ENCODE data around the gene ZNF385B. TPM values are rescaled to one million over a fixed set of nuclear protein-coding genes. Genes with fewer than 3 reads are reported as not detected.

The ZNF385B gene
- total RNA-seq, 1 donor from 2014 or later, result not detected

GRCh38 chr2:179562330-179562885 is 299.0 kb downstream of the ZNF385B start:
- Histone ChIP-seq H3K4me3 (ENCODE audit: low read depth, low read length) (no peak overlapping the region), H3K27me3 (ENCODE audit: control insufficient read depth, insufficient read depth, low read length) (no peaks in the 10 kb centered on the region), H3K36me3 (ENCODE audit: control insufficient read depth, insufficient read depth, low read length) (no peaks in the 10 kb centered on the region)
- TF ChIP-seq CTCF (IDR thresholded peaks at IDR 0.05; ENCODE audit: insufficient read depth, low read length, severe bottlenecking), result no peak
- FAIRE-seq, result no peak
- DNase-seq (ENCODE audit: low read depth), result no peak

DNA sequence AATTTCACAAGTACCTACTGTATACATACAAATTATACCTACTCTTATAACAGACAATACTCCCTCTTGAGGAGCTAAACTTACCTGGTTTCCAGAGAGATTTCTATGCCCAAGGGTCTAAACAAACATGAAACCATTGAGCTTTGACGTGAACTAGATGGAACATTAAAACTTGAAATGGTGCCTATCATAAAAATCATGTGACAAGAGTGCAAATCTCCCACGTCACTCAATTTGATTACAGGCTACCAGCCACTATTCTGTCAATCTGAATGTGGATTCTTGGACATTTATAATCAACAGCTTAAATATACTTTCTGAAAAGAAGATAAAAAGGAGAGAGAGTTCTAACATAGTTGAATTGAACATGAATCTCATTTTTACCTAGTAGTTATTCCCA is 299.7 kb downstream of the ZNF385B start:
- Histone ChIP-seq H3K36me3 (ENCODE audit: control insufficient read depth, insufficient read depth, low read length) (no peaks in the 10 kb centered on the region), H3K27me3 (ENCODE audit: control insufficient read depth, insufficient read depth, low read length) (no peaks in the 10 kb centered on the region), H3K4me3 (ENCODE audit: low read depth, low read length) (no peak overlapping the region)
- TF ChIP-seq CTCF (IDR thresholded peaks at IDR 0.05; ENCODE audit: insufficient read depth, low read length, severe bottlenecking), result no peak
- DNase-seq (ENCODE audit: low read depth) (no peak), FAIRE-seq (no peak)

GRCh38 chr2:179560257-179560735 is 301.1 kb downstream of the ZNF385B start:
- no peak for TF ChIP-seq CTCF (IDR thresholded peaks at IDR 0.05; ENCODE audit: insufficient read depth, low read length, severe bottlenecking)
- DNase-seq (ENCODE audit: low read depth) (no peak), FAIRE-seq (no peak)
- H3K4me3 ChIP-seq (ENCODE audit: low read depth, low read length), result no peak overlapping the region
- H3K27me3 ChIP-seq (ENCODE audit: control insufficient read depth, insufficient read depth, low read length), result no peaks in the 10 kb centered on the region
- no peaks in the 10 kb centered on the region for H3K36me3 ChIP-seq (ENCODE audit: control insufficient read depth, insufficient read depth, low read length)

- Histone ChIP-seq H3K4me3 (ENCODE audit: low read depth, low read length) (no peak overlapping the region), H3K27me3 (ENCODE audit: control insufficient read depth, insufficient read depth, low read length) (no peaks in the 10 kb centered on the region), H3K36me3 (ENCODE audit: control insufficient read depth, insufficient read depth, low read length) (no peaks in the 10 kb centered on the region)
- FAIRE-seq, result no peak
- TF ChIP-seq CTCF (IDR thresholded peaks at IDR 0.05; ENCODE audit: insufficient read depth, low read length, severe bottlenecking), result no peak
- DNase-seq (ENCODE audit: low read depth), result no peak
Observed at GRCh38 chr2:179559108-179559806, 302.2 kb downstream of the ZNF385B start.

- no peak for TF ChIP-seq CTCF (IDR thresholded peaks at IDR 0.05; ENCODE audit: insufficient read depth, low read length, severe bottlenecking)
- DNase-seq (ENCODE audit: low read depth) (no peak), FAIRE-seq (no peak)
- Histone ChIP-seq H3K27me3 (ENCODE audit: control insufficient read depth, insufficient read depth, low read length) (no peaks in the 10 kb centered on the region), H3K36me3 (ENCODE audit: control insufficient read depth, insufficient read depth, low read length) (no peaks in the 10 kb centered on the region), H3K4me3 (ENCODE audit: low read depth, low read length) (no peak overlapping the region)
Observed at GRCh38 chr2:179558010-179558934, 303.1 kb downstream of the ZNF385B start.

Measured in bronchial epithelial cell (primary cell).